GM10847 (cell line): ENCODE results near the gene KRTAP20-2.

Experiments
- POLR2A ChIP-seq: IDR thresholded peaks from 2 replicates; pipeline ENCODE4 v1.6.1; 2011; ENCODE audit not compliant: insufficient read length; ENCODE audit errors: extremely low read depth

Gene KRTAP20-2

DNA sequence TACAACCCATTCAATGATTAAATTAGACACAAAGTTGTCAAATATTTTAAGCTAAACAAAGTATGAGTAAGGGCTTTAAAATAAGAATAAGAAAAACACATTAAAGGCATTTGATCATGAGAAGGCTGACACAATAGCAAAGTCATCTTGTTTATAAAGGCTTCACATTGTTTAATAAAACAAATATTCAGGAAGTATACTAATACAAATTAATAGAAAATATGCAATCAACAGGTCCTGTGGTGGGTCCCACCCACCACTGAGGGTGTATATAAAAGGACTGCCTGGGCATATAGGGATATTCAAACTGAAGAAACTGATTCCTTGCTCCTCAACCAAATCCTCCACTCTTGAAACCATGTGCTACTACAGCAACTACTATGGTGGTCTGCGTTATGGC lies at the start of gene KRTAP20-2:
Gene KRTAP20-2, plus strand, starts transcription at position 301 of the 400 bp plus-strand sequence. Its CDS starts 58 bp downstream, at position 359.
- no peak for TF ChIP-seq POLR2A

DNA sequence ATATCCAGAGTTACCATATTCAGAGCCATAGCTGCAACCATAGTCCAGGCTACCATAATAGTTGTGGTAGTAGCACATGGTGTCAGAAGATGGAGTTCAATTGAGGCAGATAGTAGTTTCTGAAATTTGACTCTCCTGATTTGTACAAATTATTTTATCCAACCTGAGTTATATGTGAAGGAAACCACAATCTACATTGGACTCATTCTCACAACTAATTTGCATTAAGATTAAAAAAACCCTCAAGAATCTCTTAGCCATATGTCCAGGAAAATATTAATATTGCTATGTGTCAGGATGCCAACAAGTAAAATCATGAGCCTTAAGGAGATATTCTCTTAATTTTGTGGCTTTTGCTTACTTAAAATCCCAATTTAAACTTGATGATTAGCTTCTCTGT lies 44.7 kb upstream of the KRTAP20-2 start, which contains the start of gene KRTAP22-2:
Gene KRTAP22-2, minus strand, starts transcription at position 101 of the 400 bp plus-strand sequence.
- TF ChIP-seq POLR2A: no peak

DNA sequence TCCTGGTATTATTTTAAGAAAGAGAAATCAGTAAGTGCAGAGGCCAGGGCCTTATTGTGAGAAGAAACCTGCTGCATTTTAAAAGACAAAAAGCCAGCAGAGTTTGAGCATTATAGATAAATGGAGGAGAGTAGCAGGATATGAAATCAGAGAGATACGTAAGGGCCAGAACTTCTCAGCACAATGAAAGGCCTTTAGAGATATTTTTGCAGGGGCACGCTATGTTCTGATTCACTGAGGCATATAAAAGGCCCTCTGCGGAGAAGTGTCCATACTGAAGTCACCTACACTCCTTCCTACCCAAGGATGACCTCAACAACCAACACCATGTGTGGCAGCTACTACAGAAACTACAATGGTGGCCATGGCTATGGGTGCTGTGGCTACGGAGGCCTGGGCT lies 42.9 kb upstream of the KRTAP20-2 start, which contains the start of gene KRTAP6-3:
Gene KRTAP6-3, plus strand, starts transcription at position 301 of the 400 bp plus-strand sequence. Its CDS starts 6 bp downstream, at position 307.
- no peak for TF ChIP-seq POLR2A

DNA sequence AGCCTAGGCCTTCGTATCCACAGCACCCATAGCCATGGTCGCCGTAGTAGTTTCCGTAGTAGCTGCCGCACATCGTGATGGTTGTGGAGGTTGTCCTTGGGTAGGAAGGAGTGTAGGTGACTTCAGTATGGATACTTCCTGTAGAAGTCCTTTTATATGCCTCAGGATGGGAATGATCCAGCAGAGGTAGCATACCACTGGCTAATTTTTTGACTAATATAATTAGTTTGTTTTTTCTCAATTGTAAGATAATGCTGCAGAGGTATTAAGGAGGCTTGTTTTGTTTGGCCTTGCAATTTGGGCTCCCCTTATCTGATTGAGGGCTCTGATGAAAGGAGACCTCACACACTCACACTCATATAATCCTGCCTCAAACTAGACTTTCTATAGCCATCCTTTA lies 36.2 kb upstream of the KRTAP20-2 start, which contains the start of gene KRTAP6-2:
Gene KRTAP6-2, minus strand, starts transcription at position 101 of the 400 bp plus-strand sequence. Its CDS starts 28 bp downstream, at position 73.
- TF ChIP-seq POLR2A: no peak

DNA sequence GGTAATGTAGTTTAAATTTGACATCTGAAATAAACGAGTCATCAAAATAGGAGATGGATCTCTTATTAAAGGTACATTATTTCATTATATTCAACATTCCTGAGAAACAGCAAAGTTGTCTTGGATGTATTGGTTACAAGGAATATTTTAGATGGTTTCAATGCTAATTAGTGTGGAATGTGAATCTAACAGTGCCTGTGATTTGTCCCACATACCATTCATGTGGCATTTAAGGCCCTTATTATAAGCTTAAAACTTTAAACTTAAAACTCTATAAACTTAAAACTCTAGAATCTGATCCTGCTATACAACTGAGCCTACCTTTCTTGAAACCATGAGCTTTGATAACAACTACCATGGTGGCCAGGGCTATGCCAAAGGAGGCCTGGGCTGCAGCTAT lies 34.2 kb upstream of the KRTAP20-2 start, which contains the start of gene KRTAP22-1:
Gene KRTAP22-1, plus strand, starts transcription at position 301 of the 400 bp plus-strand sequence.
- no peak for TF ChIP-seq POLR2A

DNA sequence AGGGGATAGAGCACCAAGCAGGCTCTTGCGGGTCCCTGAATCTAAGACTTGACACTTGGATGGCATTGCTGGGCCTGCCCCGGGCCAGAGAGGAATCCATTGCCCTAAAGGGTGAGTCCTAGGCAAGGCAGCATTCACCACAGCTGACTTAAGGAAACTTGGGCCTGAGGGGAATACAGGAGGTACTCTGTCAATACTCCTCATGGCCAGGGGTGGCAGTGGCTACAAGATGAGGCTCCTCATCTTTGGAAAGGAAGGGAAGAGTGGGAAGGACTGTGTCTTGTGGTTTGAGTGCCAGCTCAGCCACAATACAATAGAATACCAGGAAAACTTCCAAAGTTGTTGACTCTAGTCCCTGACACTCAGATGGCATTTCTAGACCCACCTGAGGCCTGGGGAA lies 29.0 kb upstream of the KRTAP20-2 start:
- no peak for TF ChIP-seq POLR2A

DNA sequence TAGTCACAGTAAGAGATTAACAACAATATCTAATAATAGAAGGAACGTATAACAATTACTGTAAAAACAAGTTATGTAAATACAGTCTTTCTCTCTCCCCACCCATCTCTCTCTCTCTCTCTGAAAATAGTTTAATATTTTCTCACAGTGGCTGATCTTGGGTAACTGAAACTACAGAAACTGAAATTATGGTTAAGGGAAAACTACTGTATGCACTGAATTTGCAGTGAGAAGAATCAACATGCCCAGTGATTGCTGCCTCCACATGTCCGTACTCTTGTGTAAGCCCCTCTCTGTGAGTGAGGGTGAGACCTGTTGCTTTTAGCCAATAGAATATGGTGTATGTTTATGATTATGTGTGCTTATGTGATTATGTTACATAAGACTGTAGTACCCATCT lies 22.9 kb upstream of the KRTAP20-2 start:
- TF ChIP-seq POLR2A: no peak

DNA sequence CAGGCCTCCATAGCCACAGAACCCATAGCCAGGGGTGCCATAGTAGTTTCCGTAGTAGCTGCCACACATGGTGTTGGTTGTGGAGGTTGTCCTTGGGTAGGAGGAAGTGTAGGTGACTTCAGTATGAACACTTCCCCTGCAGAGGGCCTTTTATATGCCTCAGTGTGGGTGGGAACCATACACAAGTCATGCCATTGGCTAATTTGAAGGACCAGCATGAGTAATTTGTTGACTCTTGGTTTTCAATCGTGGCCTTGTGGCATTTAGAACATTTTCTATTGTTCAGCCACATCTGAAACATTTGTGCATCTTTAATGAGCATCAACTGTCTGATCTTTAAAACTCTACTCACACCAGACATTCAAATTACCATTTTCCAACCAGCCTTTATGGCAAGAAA lies 21.2 kb upstream of the KRTAP20-2 start, which contains the start of gene KRTAP6-1:
Gene KRTAP6-1, minus strand, starts transcription at position 95 of the 400 bp plus-strand sequence. Its CDS starts 26 bp downstream, at position 69.
- no peak for TF ChIP-seq POLR2A

DNA sequence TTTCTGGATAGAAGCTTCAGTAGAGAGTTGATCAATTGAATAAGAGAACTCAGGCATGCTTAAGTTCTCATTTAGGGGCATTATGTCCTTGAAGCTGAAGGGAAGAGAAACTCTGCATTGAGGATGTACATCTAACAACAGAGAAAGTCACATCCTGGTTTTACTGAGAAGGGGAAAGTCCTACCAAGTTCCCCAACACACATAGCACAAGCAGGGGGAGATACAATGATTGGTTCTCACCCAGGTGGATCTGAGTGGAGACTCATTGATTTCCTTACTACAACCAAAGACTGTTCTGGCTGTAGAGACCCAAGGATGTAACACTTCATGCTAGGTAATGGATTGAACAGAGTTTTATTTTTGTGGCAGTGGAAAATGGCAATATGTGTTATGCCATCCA lies 19.8 kb upstream of the KRTAP20-2 start:
- no peak for TF ChIP-seq POLR2A

DNA sequence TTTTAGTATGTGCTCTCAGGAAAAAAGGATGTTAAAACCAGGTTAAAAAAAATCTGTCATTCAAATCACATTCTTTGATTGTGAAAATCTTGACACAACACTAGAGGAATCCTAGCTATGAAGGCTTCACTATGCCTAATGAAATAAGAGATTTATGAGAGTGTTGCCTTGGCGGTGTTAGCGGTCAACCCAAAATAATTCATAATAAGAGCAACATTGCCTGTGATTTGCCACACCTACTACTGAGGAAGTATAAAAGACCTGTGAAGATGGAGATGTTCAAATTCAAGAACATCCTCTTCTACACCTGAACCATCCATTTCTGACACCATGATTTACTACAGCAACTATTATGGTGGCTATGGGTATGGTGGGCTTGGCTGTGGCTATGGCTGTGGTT lies 18.9 kb upstream of the KRTAP20-2 start, which contains the start of gene KRTAP20-1:
Gene KRTAP20-1, plus strand, starts transcription at position 301 of the 400 bp plus-strand sequence. Its CDS starts 30 bp downstream, at position 331.
- TF ChIP-seq POLR2A: no peak

DNA sequence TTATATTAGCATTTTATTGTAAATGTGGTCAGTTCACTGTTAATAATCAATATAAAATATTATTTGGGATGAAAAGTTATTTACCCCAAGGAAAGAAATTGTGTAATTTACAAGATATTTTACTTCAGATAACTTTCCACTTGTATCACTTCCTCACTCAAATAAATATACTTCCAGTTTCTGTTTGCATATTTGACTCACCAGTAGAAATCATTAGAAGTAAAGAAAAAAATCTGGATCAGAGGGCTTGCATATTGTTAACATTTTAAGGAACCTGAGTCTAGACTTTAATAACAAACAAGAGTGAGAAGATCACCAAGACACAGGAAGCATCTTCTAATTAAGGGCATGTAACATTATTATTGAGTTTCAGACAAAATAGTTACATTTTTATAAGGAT lies 14.9 kb upstream of the KRTAP20-2 start:
- TF ChIP-seq POLR2A: no peak

DNA sequence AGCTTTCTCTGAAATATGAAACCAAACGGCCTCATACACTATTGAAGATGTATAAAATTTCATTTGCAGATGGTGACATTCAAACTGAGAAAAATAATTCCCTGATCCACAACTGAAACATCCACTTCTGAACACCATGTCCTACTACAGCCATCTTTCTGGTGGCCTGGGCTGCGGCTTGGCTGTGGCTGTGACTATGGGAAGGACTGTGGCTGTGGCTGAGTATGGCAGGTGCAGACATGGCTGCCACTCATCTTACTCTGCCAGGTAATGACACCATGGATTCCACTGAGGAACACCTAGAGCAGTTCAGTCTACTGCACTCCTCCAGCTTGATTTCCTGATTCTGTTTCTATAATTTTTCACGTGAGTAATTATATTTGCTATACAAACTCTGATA lies 14.5 kb upstream of the KRTAP20-2 start, which contains the start of gene KRTAP20-4:
Gene KRTAP20-4, plus strand, starts transcription at position 106 of the 400 bp plus-strand sequence.
- no peak for TF ChIP-seq POLR2A

DNA sequence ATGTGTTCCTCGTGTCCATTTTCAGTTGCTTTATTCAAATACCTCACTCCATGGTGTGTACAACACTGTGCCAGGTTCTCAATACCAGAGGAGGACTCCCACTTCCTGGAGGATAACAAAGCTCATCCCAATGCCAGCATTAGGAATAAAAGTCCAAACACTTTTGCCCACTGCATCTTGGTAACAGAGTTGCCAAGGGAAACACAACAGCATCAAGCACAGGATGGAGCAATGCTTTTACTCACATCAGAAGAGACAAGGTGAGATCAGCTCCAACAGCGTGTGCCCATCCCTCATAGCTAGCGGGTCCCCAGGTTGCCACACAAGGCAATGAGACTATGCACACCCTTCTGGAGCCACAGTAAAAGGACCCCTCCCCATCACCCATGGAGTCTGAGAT lies 11.6 kb upstream of the KRTAP20-2 start:
- TF ChIP-seq POLR2A: no peak

DNA sequence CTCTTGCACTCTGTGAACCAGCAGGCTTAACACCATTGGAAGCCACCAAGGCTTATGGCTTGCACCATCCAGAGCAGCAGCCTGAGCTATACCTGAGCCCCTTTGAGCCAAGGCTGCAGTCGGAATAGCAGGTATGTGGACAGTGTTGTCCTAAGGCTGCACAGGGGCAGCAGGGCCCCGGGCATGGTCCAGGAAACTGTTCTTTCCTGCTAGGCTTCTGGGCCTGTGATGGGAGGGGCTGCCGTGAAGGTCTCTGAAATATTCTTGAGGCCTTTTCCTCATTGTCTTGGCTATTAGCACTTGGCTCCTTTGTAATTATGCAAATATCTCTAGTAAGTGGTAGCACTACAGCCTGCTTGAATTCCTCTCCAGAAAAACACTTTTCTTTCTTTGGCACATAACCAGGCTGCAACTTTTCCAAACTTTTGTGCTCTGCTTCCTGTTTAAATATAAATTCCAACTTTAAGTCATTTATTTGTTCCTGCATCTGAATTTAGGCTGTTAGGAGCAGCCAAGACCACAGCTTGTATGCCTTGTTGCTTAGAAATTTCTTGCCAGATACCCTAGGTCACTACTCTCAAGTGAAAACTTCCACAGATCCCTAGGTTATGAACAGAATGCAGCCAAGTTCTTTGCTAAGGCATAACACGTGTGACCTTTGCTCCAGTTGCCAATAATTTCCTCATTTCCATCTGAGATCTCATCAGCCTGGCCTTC lies 9.4 kb upstream of the KRTAP20-2 start:
- TF ChIP-seq POLR2A: no peak

DNA sequence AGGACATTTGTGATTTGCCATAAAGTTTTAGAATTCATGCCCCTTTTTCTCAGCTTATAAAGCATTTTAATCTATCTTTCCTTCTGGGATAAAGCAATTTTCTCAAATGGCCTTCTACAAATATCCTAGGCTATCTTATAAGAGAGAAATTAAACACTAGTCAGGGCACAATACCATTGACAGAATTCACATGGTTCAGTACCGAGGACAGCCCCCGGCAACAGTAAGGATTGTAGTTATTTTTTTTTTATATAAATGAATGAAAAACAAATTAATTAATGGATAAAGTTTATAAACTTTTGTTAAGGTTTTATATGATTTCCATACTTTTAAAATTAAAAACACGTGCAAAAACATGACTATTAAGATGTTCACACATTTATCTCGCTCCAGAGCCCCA lies 6.9 kb upstream of the KRTAP20-2 start:
- TF ChIP-seq POLR2A: no peak

DNA sequence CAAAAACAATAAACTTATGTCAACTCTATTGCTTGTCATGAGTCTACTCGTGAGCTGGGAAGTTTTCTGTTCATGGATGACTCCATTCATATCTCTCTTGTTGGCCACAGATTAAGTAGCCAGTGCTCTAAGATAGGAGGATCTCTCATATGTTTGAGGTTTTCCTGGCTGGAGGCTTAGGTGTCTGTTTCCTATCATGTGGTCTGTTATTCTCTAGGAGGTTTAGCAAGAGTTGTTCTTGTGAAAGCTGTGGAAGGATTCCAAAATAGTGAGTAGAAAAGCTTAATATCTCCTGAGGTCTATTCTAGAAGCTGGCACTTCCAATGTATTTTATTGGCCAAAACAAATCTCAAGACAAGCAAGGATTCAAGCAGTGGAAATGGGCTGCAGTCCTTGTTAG lies 5.8 kb upstream of the KRTAP20-2 start:
- TF ChIP-seq POLR2A: no peak
